Right kidney (tissue), 1 donor: ENCODE data around the gene IL16.
"Not testable (repeated sequence)": the region's sequence is repeated elsewhere in the genome, so short reads cannot be mapped to it uniquely, and the experiment has no call there.

Source experiments
- DNase-seq: peaks from one replicate; pipeline ENCODE4 v3.0.0-alpha.2; 2016

The IL16 gene

DNA sequence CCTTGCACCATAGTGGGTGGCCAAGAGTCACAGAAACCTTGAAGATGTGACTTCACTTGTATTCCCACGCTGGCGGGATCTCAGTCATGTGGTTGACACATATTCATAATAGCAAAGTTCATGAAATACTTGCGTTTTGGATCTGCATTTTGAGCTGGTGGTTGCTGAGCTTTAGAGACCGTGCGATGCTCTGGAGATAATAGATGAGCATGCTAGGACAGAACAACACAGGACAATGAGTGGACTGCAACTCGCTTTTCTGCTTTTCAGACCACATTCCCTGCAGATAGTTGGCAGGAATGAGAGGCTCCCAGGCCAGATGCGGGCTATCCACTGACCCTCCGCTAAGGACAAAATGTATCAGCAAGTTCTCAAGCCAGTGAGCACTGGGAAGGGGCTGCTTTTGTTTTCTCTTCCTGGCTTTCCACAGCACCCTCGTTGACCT is 141.1 kb downstream of the IL16 start:
- no peak for DNase-seq

DNA sequence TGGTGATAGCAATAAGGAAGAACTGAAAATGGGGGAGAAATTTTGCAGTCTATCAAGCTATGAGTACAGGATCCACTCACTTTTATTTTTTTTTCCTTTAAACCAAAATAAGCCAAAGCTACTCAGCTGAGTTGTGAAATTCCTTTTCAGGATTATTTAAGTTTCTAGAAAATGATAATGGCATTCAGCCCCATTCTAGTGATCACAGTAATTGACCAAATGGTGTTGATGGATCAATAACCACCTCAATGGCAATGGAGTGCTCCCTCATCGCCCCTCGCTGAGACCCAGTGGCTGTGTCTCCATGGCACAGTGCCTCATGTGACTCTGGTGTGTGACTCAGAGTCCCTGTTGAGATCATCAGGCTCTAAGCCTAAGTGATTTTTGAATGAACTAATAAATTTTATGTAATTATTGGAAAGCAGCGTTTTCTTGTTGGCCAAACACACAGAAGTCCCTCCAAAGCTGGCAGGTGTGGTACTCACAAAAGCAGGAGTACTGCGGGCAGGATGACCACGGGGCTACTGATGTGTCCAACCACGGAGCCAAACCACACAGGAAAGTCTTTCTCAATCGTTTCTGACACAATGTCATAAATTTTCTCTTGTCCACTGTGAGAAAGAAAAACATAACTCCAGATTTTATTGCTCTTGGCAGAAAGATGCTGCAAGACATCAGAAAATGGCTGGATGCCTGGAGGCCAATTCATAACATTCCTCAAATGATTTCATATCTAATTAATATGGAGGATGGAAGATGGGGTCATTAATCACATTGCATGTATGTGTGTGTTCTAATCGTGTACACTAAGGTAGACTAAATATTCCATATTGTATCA is 141.7 kb downstream of the IL16 start:
- DNase-seq = peak; percentile 18

DNA sequence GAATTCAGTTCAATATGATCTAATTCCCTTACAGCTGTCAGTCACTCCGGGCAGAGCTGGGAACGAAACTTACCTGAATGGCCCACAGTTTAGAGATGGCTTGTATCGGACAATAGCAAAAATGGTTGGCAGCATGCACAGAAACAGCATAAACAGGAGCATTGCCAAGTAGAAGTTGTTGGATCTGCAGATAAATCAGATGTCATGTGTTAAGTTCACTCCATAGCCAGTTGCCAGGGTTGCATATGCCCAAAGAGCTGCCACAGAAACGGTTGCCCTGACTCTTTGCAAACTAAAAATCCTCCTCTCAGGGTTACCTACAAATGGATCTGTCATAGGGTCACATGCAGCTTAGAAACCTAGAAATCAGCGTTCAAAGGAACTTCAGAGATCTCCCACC is 142.6 kb downstream of the IL16 start:
- DNase-seq = no peak

DNA sequence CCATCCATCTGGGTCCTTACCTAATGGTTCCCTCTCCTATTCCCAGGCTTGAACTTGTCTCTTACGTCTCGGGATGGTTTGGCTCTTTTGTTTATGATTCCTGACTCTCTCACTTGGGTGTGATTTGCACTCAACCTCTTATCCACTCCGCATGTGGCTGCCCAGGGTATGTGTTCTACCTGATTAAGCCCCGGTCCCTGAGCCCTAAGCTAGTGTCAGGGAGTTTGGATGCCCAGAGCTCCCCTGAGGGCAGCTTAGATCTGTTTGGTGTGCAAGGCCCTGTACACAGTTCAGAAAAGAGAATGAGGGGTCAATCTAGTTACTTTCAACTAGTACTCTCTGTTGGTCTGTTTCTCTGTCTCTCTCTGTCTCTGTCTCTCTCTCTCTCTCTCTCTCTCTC is 143.2 kb downstream of the IL16 start:
- DNase-seq = no peak

DNA sequence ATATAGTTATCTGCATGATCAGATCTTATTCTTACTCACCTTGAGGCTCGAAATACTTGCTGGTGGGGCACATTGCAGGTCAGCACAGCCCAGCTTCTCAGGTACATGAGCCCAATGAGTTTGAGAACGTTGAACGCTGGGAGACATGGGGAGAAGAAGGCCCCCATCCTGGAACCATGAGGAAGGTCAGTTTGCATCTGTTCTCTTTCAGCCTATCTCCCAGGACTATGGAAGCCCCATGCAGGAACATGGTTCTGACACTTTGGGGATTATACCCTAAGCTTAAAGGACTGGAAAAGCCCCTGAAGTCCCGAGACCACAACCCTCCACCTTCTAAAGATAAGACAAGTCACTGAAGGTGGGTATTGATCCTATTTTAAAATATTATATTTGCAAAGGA is 144.7 kb downstream of the IL16 start:
- no peak for DNase-seq

- no peak for DNase-seq
These were observed 146.7 kb downstream of the IL16 start for GRCh38 chr15:81343371-81343770.

DNA sequence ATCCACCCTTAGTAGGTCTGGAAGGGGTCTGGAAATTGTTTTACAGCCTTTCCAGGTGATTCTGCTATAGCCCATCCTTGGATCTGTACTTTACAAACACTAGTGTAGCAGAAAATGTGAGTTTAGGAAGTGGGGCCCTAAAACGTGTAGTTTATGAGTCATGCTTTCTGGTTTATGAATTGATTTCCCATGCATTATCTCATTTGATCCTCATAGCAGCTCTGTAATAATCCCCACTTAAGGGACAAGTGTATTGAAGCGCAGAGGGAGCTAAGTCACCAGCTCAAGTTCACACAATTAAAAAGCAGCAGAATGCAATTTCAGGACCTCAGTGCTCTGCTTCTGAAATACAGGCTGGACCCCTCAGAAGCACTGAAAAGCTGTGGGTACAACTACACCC is 149.9 kb downstream of the IL16 start:
- no peak for DNase-seq

GRCh38 chr15:81347910-81348309 is 151.2 kb downstream of the IL16 start:
- no peak for DNase-seq

GRCh38 chr15:81348691-81349090 is 152.0 kb downstream of the IL16 start:
- not testable (repeated sequence) for DNase-seq

DNA sequence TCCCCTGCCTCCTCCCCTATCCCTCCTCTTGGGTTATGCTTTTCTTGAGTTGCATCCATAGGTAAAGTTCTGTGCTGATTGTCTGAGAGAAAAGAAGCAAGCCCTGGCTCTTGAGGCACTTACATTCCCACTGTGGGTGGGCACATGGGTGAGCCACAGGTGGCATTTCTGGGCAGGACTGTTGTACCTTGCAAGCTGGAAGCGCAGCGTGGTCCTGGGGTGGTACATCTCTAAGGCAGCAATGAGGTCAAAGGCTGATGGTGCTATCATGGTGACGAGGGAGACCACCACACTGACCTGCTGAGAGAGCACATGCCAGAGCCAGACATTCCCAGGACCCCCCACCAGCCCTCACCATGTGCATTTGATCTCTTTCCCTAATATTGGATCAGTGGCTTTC is 152.6 kb downstream of the IL16 start:
- DNase-seq = no peak

- DNase-seq = no peak
These were observed 155.0 kb downstream of the IL16 start for GRCh38 chr15:81351651-81352050.

GRCh38 chr15:81356252-81356651 is 159.6 kb downstream of the IL16 start:
- no peak for DNase-seq

DNA sequence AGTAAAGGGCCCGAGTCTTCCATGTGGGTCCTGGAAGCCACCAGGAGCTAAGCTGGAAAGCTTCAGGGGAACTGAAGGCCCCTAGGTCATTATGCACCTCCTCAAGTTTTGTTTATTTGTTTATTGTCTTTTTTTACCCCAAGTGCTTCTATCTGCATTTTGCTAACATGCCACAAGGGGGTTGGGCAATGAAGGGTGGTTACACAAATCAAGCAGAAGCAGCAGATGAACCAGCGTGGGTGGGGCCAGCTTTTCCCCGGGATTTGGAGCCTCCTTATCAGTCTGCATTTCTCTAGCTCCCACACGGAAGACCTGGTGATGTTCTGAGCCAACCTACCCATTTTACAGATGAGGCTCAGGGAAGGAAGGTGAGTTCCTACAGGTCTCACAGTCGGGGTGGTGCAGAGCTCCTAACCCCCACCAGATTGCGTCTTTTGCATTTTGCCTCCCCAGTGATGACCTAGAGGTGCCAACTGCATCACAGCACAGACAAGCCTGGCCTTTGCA is 160.6 kb downstream of the IL16 start:
- no peak for DNase-seq

- DNase-seq = no peak
These were observed 161.6 kb downstream of the IL16 start for GRCh38 chr15:81358248-81358647.

- no peak for DNase-seq
These were observed 163.8 kb downstream of the IL16 start for GRCh38 chr15:81360491-81360890.

- DNase-seq = no peak
These were observed 165.2 kb downstream of the IL16 start for GRCh38 chr15:81361891-81362290.

DNA sequence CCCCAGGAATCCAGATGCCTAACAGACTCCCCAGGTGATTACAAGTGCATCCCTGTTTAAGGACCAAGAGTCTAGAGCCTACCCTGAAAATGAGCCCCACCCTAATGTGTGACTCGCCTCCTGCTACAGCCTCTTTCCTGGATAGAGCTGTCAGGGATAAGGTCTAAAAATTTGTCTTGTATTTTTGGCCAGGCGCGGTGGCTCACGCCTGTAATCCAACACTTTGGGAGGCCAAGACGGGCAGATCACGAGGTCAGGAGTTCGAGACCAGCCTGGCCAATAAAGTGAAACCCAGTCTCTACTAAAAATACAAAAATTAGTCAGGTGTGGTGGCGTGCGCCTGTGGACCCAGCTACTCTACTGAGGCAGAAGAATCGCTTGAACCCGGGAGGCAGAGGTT is 166.1 kb downstream of the IL16 start:
- DNase-seq = no peak

DNA sequence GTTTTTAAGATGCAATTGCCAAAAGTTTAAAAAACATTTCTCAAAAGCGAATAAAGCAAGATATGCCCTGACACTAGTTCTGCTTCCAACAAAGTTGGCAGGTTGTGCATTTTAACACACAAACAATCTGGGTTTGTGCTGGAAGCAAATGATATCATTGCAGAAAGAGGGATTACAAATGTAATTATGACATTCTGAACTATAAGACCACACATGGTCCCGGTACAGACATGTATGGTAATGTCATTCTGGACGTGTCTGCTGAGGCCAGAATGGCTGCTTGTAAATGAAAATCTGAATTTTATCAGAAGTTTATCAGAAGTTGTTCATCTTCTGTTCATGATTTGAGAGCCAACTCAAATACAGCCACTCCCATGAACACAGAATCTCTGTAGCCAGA is 166.6 kb downstream of the IL16 start:
- no peak for DNase-seq
